Endometrial microvascular endothelial cells (primary cell): Measurements from ENCODE around the gene PDIK1L. TPM values are rescaled to one million over a fixed set of nuclear protein-coding genes. Genes with fewer than 3 reads are reported as not detected.
"Not testable (repeated sequence)": the region's sequence is repeated elsewhere in the genome, so short reads cannot be mapped to it uniquely, and the experiment has no call there.

Experiments
- in situ Hi-C: cut with HindIII; loops from 2 replicates; pipeline ENCODE4 v1.10.0; 2017; ENCODE audit warnings: low sequenced_read_pairs, low pct_unique_long_range_greater_than_20kb; ENCODE audit errors: inconsistent ontology term
- total RNA-seq: library from RNA; depleted of rRNA; stranded (reverse); fragments of >200 nt; gene quantifications from one replicate; pipeline ENCODE4 v1.2.3, GENCODE V29; 2015; ENCODE audit errors: inconsistent ontology term

Gene PDIK1L
- total RNA-seq, 1 donor from 2014 or later = 4.1 TPM

GRCh38 chr1:26084091-26084561, 27.5 kb upstream of the PDIK1L start:
- in situ Hi-C loops = no loop called here

GRCh38 chr1:26084844-26085243, 26.8 kb upstream of the PDIK1L start:
- in situ Hi-C loops = no loop called here

- in situ Hi-C loops = no loop called here
These were observed 22.5 kb upstream of the PDIK1L start for GRCh38 chr1:26089125-26089524.

- in situ Hi-C loops = no loop called here
These were observed 20.7 kb upstream of the PDIK1L start for GRCh38 chr1:26090893-26091292.

- in situ Hi-C loops = no loop called here
These were observed 19.2 kb upstream of the PDIK1L start for GRCh38 chr1:26092422-26092821.

- in situ Hi-C loops = not testable (repeated sequence)
These were observed 18.1 kb upstream of the PDIK1L start for GRCh38 chr1:26093569-26093968.

- in situ Hi-C loops = no loop called here
These were observed 17.5 kb upstream of the PDIK1L start for GRCh38 chr1:26094076-26094669.

GRCh38 chr1:26094677-26095383, 16.8 kb upstream of the PDIK1L start:
- in situ Hi-C loops = no loop called here

- in situ Hi-C loops = no loop called here
These were observed 15.2 kb upstream of the PDIK1L start for GRCh38 chr1:26096471-26096870.

GRCh38 chr1:26097696-26098095, 13.9 kb upstream of the PDIK1L start:
- in situ Hi-C loops = no loop called here

GRCh38 chr1:26098602-26099001, 13.0 kb upstream of the PDIK1L start:
- in situ Hi-C loops = no loop called here

- in situ Hi-C loops = no loop called here
These were observed 11.8 kb upstream of the PDIK1L start for GRCh38 chr1:26099780-26100179.

- in situ Hi-C loops = not testable (repeated sequence)
These were observed 11.4 kb upstream of the PDIK1L start for GRCh38 chr1:26100204-26100603.

- in situ Hi-C loops = no loop called here
These were observed 9.5 kb upstream of the PDIK1L start for GRCh38 chr1:26102119-26102518.

GRCh38 chr1:26102526-26102925, 9.1 kb upstream of the PDIK1L start:
- in situ Hi-C loops = no loop called here

- in situ Hi-C loops = not testable (repeated sequence)
These were observed 6.4 kb upstream of the PDIK1L start for GRCh38 chr1:26105226-26105548.

- in situ Hi-C loops = no loop called here
These were observed 2.1 kb upstream of the PDIK1L start for GRCh38 chr1:26109229-26110164.

- in situ Hi-C loops = no loop called here
These were observed 694 bp upstream of the PDIK1L start for GRCh38 chr1:26110731-26111529.

GRCh38 chr1:26112407-26112775, 767 bp downstream of the PDIK1L start:
- in situ Hi-C loops = no loop called here
